GM20000 (cell line): ENCODE measurements around the gene KCNH5.

ENCODE experiments used
- DNase-seq: peaks from one replicate; pipeline ENCODE4 v3.0.0; 2012; ENCODE audit warnings: low spot score
- CTCF ChIP-seq: IDR thresholded peaks from 2 replicates; pipeline ENCODE4 v1.5.1; 2012; ENCODE audit warnings: mild to moderate bottlenecking, control low read depth; ENCODE audit errors: extremely low read depth, missing control alignments

KCNH5 gene

GRCh38 chr14:62689733-62690132 is 355.5 kb downstream of the KCNH5 start:
- no peak for DNase-seq

GRCh38 chr14:62687818-62688217 is 357.4 kb downstream of the KCNH5 start:
- no peak for TF ChIP-seq CTCF
- no peak for DNase-seq

More at GRCh38 chr14:62689733-62690132, 355.5 kb downstream of the KCNH5 start:
- TF ChIP-seq CTCF = no peak

GRCh38 chr14:62684376-62684775 is 360.9 kb downstream of the KCNH5 start:
- TF ChIP-seq CTCF = no peak
- DNase-seq = no peak

- no peak for TF ChIP-seq CTCF
- DNase-seq = no peak
Observed at GRCh38 chr14:62682208-62682607, 363.1 kb downstream of the KCNH5 start.

- no peak for DNase-seq
- TF ChIP-seq CTCF = no peak
Observed at GRCh38 chr14:62674563-62675237, 370.6 kb downstream of the KCNH5 start.

- TF ChIP-seq CTCF = no peak
- DNase-seq = no peak
Observed at GRCh38 chr14:62673014-62673755, 372.1 kb downstream of the KCNH5 start.

- no peak for DNase-seq
- TF ChIP-seq CTCF = no peak
Observed at GRCh38 chr14:62670526-62670925, 374.7 kb downstream of the KCNH5 start.
